SK-N-SH (cell line): ENCODE data around the gene MYO18B. TPM values are rescaled to one million over a fixed set of nuclear protein-coding genes. Genes with fewer than 3 reads are reported as not detected.

ENCODE experiments used
- CHD2 ChIP-seq: fragments of 150-350 bp; IDR thresholded peaks from 2 replicates; pipeline ENCODE4 v1.6.1; 2018; ENCODE audit warnings: low read length; ENCODE audit not compliant: partially characterized antibody
- ELF1 ChIP-seq: IDR thresholded peaks from 2 replicates; pipeline ENCODE4 v1.4.0; 2012
- EP300 ChIP-seq, 2 experiments: IDR thresholded peaks; 2 replicates each; pipeline versions ENCODE4 v1.4.0 to v1.6.1; 2012; ENCODE audit warnings: borderline replicate concordance in 1 of 2, low read depth in 1 of 2, low read length in 1 of 2
- EZH2phosphoT487 ChIP-seq: fragments of 200-600 bp; sonication (generic); IDR thresholded peaks from 2 replicates; pipeline ENCODE4 v1.6.1; 2017; ENCODE audit warnings: low read depth, mixed run types, mild to moderate bottlenecking, antibody characterized with exemption, moderate library complexity, borderline replicate concordance
- FOSL2 ChIP-seq: IDR thresholded peaks from 2 replicates; pipeline ENCODE4 v1.4.0; 2012; ENCODE audit warnings: low read depth, mild to moderate bottlenecking, moderate library complexity, borderline replicate concordance
- FOXJ3 ChIP-seq: sonication (generic); formaldehyde crosslinking; IDR thresholded peaks from 2 replicates; pipeline ENCODE4 v1.5.1; 2020; ENCODE audit warnings: mild to moderate bottlenecking, missing genetic modification reagents
- FOXM1 ChIP-seq: IDR thresholded peaks from 2 replicates; pipeline ENCODE4 v1.4.0; 2012; ENCODE audit warnings: low read depth, mild to moderate bottlenecking
- GABPA ChIP-seq: IDR thresholded peaks from 2 replicates; pipeline ENCODE4 v1.4.0; 2012; ENCODE audit warnings: low read depth, mild to moderate bottlenecking
- IRF3 ChIP-seq: fragments of 150-350 bp; IDR thresholded peaks from 2 replicates; pipeline ENCODE4 v1.6.1; 2016; ENCODE audit warnings: mild to moderate bottlenecking, low read depth, low read length
- JUND ChIP-seq: IDR thresholded peaks from 2 replicates; pipeline ENCODE4 v1.4.0; 2012
- MAX ChIP-seq: IDR thresholded peaks from 2 replicates; pipeline ENCODE4 v1.4.0; 2012; ENCODE audit warnings: low read depth
- MXI1 ChIP-seq: IDR thresholded peaks from 2 replicates; pipeline ENCODE4 v1.6.1; 2012; ENCODE audit warnings: mild to moderate bottlenecking, low read depth, low read length, improper control_type of control experiment
- PBX3 ChIP-seq: IDR thresholded peaks from 2 replicates; pipeline ENCODE4; 2012
- RCOR1 ChIP-seq: fragments of 150-350 bp; IDR thresholded peaks from 2 replicates; pipeline ENCODE4 v1.6.1; 2017; ENCODE audit warnings: antibody characterized with exemption, low read length
- REST ChIP-seq: IDR thresholded peaks from 2 replicates; pipeline ENCODE4 v1.6.1; 2012; ENCODE audit warnings: mild to moderate bottlenecking, low read depth, low read length, moderate library complexity
- RXRA ChIP-seq: IDR thresholded peaks from 2 replicates; pipeline ENCODE4 v1.4.0; 2012; ENCODE audit warnings: low read depth, mild to moderate bottlenecking, borderline replicate concordance
- TCF12 ChIP-seq: IDR thresholded peaks from 2 replicates; pipeline ENCODE4 v1.4.0; 2012
- TEAD4 ChIP-seq: IDR thresholded peaks from 2 replicates; pipeline ENCODE4 v1.4.0; 2012; ENCODE audit warnings: mild to moderate bottlenecking, borderline replicate concordance; ENCODE audit not compliant: insufficient read depth
- USF2 ChIP-seq: fragments of 150-350 bp; IDR thresholded peaks from 2 replicates; pipeline ENCODE4 v1.6.1; 2017; ENCODE audit warnings: antibody characterized with exemption, low read length, low read depth, borderline replicate concordance
- ZBTB33 ChIP-seq: IDR thresholded peaks from 2 replicates; pipeline ENCODE4 v1.4.0; 2012; ENCODE audit warnings: low read depth, borderline replicate concordance
- polyA plus RNA-seq, 3 experiments: library from polyadenylated mRNA; depleted of rRNA; stranded (reverse); fragments of >200 nt; gene quantifications; 2 replicates each; pipeline ENCODE4 v1.2.3, GENCODE V29; 2012

The MYO18B gene
- polyA plus RNA-seq, 1 of the 3 experiments (the other 2 are of a cell fraction), result 0.05 TPM

- no peak for TF ChIP-seq IRF3
- TF ChIP-seq USF2, result no peak
- peak; percentile 56; the same call in 1 of the 2 replicates for TF ChIP-seq FOSL2
- peak; percentile 75 for TF ChIP-seq JUND
- TF ChIP-seq EP300 (IDR thresholded peaks at IDR 0.05; ENCODE audit: borderline replicate concordance in 1 of 2, low read depth in 1 of 2, low read length in 1 of 2), result peak in 1 of 2 experiments; percentile 41; a peak in 1 of 4 replicates
- no peak for TF ChIP-seq ELF1
- no peak for TF ChIP-seq FOXM1
- TF ChIP-seq ZBTB33, result no peak
- TF ChIP-seq MXI1, result no peak
- TF ChIP-seq FOXJ3, result no peak
- peak; percentile 64 for TF ChIP-seq PBX3
- no peak for TF ChIP-seq REST
- TF ChIP-seq CHD2, result no peak
- TF ChIP-seq RXRA, result no peak
- peak; percentile 53; the same call in 1 of the 2 replicates for TF ChIP-seq TEAD4
- TF ChIP-seq EZH2phosphoT487, result no peak
- TF ChIP-seq RCOR1, result no peak
- peak; percentile 60 for TF ChIP-seq TCF12
- no peak for TF ChIP-seq GABPA
- no peak for TF ChIP-seq MAX
Observed at GRCh38 chr22:25759825-25760231, 17.8 kb downstream of the MYO18B start (continued).
